Stimulated activated CD4-positive, alpha-beta T cell treated with anti-CD3 and anti-CD28 coated beads, Interleukin-1b, Interleukin-23, amount 100 ng/mL, for 24 hours (primary cell): ENCODE data around the gene KRTAP6-3.

Experiments used
- DNase-seq, 4 experiments: peaks; one replicate each; pipeline ENCODE4 v3.0.0-alpha.2; 2020; ENCODE audit warnings: low read depth in 4 of 4, low spot score in 1 of 4

Gene KRTAP6-3

DNA sequence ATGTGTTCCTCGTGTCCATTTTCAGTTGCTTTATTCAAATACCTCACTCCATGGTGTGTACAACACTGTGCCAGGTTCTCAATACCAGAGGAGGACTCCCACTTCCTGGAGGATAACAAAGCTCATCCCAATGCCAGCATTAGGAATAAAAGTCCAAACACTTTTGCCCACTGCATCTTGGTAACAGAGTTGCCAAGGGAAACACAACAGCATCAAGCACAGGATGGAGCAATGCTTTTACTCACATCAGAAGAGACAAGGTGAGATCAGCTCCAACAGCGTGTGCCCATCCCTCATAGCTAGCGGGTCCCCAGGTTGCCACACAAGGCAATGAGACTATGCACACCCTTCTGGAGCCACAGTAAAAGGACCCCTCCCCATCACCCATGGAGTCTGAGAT, 31.1 kb downstream of the KRTAP6-3 start:
- no peak for DNase-seq

DNA sequence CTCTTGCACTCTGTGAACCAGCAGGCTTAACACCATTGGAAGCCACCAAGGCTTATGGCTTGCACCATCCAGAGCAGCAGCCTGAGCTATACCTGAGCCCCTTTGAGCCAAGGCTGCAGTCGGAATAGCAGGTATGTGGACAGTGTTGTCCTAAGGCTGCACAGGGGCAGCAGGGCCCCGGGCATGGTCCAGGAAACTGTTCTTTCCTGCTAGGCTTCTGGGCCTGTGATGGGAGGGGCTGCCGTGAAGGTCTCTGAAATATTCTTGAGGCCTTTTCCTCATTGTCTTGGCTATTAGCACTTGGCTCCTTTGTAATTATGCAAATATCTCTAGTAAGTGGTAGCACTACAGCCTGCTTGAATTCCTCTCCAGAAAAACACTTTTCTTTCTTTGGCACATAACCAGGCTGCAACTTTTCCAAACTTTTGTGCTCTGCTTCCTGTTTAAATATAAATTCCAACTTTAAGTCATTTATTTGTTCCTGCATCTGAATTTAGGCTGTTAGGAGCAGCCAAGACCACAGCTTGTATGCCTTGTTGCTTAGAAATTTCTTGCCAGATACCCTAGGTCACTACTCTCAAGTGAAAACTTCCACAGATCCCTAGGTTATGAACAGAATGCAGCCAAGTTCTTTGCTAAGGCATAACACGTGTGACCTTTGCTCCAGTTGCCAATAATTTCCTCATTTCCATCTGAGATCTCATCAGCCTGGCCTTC, 33.4 kb downstream of the KRTAP6-3 start:
- DNase-seq, result no peak

DNA sequence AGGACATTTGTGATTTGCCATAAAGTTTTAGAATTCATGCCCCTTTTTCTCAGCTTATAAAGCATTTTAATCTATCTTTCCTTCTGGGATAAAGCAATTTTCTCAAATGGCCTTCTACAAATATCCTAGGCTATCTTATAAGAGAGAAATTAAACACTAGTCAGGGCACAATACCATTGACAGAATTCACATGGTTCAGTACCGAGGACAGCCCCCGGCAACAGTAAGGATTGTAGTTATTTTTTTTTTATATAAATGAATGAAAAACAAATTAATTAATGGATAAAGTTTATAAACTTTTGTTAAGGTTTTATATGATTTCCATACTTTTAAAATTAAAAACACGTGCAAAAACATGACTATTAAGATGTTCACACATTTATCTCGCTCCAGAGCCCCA, 35.9 kb downstream of the KRTAP6-3 start:
- DNase-seq, result no peak

DNA sequence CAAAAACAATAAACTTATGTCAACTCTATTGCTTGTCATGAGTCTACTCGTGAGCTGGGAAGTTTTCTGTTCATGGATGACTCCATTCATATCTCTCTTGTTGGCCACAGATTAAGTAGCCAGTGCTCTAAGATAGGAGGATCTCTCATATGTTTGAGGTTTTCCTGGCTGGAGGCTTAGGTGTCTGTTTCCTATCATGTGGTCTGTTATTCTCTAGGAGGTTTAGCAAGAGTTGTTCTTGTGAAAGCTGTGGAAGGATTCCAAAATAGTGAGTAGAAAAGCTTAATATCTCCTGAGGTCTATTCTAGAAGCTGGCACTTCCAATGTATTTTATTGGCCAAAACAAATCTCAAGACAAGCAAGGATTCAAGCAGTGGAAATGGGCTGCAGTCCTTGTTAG, 37.0 kb downstream of the KRTAP6-3 start:
- no peak for DNase-seq

DNA sequence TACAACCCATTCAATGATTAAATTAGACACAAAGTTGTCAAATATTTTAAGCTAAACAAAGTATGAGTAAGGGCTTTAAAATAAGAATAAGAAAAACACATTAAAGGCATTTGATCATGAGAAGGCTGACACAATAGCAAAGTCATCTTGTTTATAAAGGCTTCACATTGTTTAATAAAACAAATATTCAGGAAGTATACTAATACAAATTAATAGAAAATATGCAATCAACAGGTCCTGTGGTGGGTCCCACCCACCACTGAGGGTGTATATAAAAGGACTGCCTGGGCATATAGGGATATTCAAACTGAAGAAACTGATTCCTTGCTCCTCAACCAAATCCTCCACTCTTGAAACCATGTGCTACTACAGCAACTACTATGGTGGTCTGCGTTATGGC, 42.7 kb downstream of the KRTAP6-3 start, which contains the start of gene KRTAP20-2:
Gene KRTAP20-2 (plus strand): TSS at position 301 of the 400 bp plus-strand sequence. CDS start 58 bp downstream, at position 359.
- no peak for DNase-seq

DNA sequence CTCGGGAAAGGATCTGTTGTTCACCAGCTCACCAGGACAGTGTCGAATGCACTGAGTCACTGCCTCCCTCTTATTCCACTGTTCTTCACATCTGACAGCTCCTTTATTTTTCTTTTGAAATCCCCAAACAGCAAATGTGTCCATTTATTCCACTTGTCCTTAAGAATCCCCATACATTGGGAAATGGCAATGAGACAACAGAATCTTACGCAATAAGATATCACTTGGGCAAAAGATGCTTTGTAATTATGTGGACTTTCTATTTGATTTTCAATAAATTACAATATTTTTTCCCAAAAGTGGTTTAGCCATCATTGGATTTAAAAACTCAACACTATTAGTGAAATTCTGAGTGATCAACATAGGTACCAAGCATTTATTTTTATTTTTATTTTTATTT, 46.4 kb downstream of the KRTAP6-3 start:
- no peak for DNase-seq

DNA sequence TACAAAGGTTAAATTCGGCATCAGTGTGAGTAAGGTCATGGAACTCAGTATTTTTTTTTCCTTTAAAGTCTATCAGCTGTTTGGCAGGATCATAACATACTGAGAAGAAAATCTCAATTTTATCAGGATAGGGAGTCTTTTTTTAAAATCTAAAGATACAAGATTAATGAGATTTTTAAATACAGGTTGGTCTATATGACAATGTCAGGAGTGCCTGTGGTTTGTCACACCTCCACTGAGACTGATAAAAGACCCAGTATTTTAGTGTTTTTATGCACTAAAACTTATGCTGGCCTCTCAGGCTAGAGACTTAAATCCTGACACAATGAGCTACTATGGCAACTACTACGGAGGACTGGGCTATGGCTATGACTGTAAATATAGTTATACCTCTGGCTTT, 50.3 kb downstream of the KRTAP6-3 start, which contains the start of gene KRTAP20-3:
Gene KRTAP20-3 (plus strand): TSS at position 301 of the 400 bp plus-strand sequence.
- no peak for DNase-seq
